A549 (cell line): Measurements from ENCODE around the gene CD22. TPM values are rescaled to one million over a fixed set of nuclear protein-coding genes. Genes with fewer than 3 reads are reported as not detected.
A peak's percentile ranks its signal among the peaks of the same experiment; 100 is the strongest.

Source experiments
- ATAC-seq, 2 experiments: fragments of 200-7000 bp in 1 of 2; fragments of >200 bp in 1 of 2; cut with Nextera tagmentation in 1 of 2; cut with Tn5 transposase in 1 of 2; 3 replicates each; pipeline versions ENCODE4 v1.8.0 to v1.9.1; 2018 to 2020; ENCODE audit warnings: mild to moderate bottlenecking in 1 of 2, moderate library complexity in 1 of 2
- CTCF ChIA-PET: fragments of 300-600 bp; sonication (Branson Sonifier 250); formaldehyde crosslinking; extraction: SDS; loops from one replicate; lab custom pipeline; 2021; ENCODE audit warnings: antibody characterized with exemption, inconsistent platforms; lab: Yijun Ruan, JAX
- POLR2A ChIA-PET: fragments of 350-600 bp; formaldehyde crosslinking; extraction: SDS; loops from one replicate; lab custom pipeline; 2021; ENCODE audit warnings: antibody characterized with exemption, inconsistent platforms; lab: Yijun Ruan, JAX
- DNase-seq, 2 experiments: peaks; one replicate each; pipeline versions ENCODE4 v3.0.0 to v3.0.0-alpha.2; 2011 to 2016; ENCODE audit warnings: low read depth in 1 of 2, low spot score in 1 of 2
- FAIRE-seq: peaks from 2 replicates; lab custom pipeline; 2011; peaks lifted over from hg19 to GRCh38; lab: Jason Lieb, UNC
- H3K27ac ChIP-seq, 2 experiments: fragments of >200 bp; sonication (Bioruptor Twin); formaldehyde crosslinking; 3 replicates each; pipeline ENCODE4 v1.5.1; 2016 to 2017
- H3K4me1 ChIP-seq: fragments of >200 bp; sonication (Bioruptor Twin); formaldehyde crosslinking; 3 replicates; pipeline ENCODE4 v1.6.1; 2016
- H3K4me2 ChIP-seq: fragments of >200 bp; sonication (Bioruptor Twin); formaldehyde crosslinking; 3 replicates; pipeline ENCODE4 v1.6.1; 2016
- H3K4me3 ChIP-seq: fragments of >200 bp; sonication (Bioruptor Twin); formaldehyde crosslinking; 3 replicates; pipeline ENCODE4 v1.5.1; 2016
- H3K9me3 ChIP-seq: fragments of >200 bp; sonication (Bioruptor Twin); formaldehyde crosslinking; 3 replicates; pipeline ENCODE4 v1.6.1; 2016
- CHD4 ChIP-seq: fragments of 200-600 bp; sonication (generic); IDR thresholded peaks from 2 replicates; pipeline ENCODE4 v1.6.1; 2016; ENCODE audit warnings: antibody characterized with exemption, mild to moderate bottlenecking, borderline replicate concordance
- CTCF ChIP-seq: fragments of >200 bp; sonication (Bioruptor Twin); formaldehyde crosslinking; IDR thresholded peaks from 3 replicates; pipeline ENCODE4 v1.5.1; 2016
- EHMT2 ChIP-seq: fragments of 200-600 bp; sonication (generic); IDR thresholded peaks from 2 replicates; pipeline ENCODE4 v1.6.1; 2016; ENCODE audit warnings: antibody characterized with exemption, low read depth, mild to moderate bottlenecking, moderate library complexity
- EP300 ChIP-seq, 2 experiments: fragments of >200 bp; sonication (Bioruptor Twin); formaldehyde crosslinking; IDR thresholded peaks; 2 replicates in 1 of 2; 3 replicates in 1 of 2; pipeline ENCODE4 v1.6.1; 2016 to 2017
- FOSB ChIP-seq: fragments of 250-450 bp; sonication (Bioruptor Pico); IDR thresholded peaks from 2 replicates; pipeline ENCODE4 v1.5.0; 2020; ENCODE audit warnings: mild to moderate bottlenecking, moderate library complexity
- FOXS1 ChIP-seq: fragments of 250-450 bp; sonication (Bioruptor Pico); IDR thresholded peaks from 2 replicates; pipeline ENCODE4 v1.5.0; 2020; ENCODE audit warnings: mild to moderate bottlenecking, moderate library complexity
- HMGXB4 ChIP-seq: fragments of 250-450 bp; sonication (Bioruptor Pico); IDR thresholded peaks from 2 replicates; pipeline ENCODE4 v1.5.0; 2021; ENCODE audit warnings: mild to moderate bottlenecking, moderate library complexity, borderline replicate concordance
- HOXB5 ChIP-seq: fragments of 250-450 bp; sonication (Bioruptor Pico); IDR thresholded peaks from 2 replicates; pipeline ENCODE4 v1.5.0; 2020; ENCODE audit warnings: mild to moderate bottlenecking, moderate library complexity
- MAX ChIP-seq: IDR thresholded peaks from 2 replicates; pipeline ENCODE4 v1.6.1; 2012
- MAZ ChIP-seq: fragments of 150-350 bp; IDR thresholded peaks from 2 replicates; pipeline ENCODE4 v1.6.1; 2014; ENCODE audit warnings: antibody characterized with exemption, low read depth, low read length, borderline replicate concordance
- MYC ChIP-seq: IDR thresholded peaks from 2 replicates; pipeline ENCODE4 v1.6.1; 2012; ENCODE audit warnings: mild to moderate bottlenecking, inconsistent platforms, low read length, improper control_type of control experiment, borderline replicate concordance
- NPAS2 ChIP-seq: fragments of 250-450 bp; sonication (Bioruptor Pico); IDR thresholded peaks from 2 replicates; pipeline ENCODE4 v1.8.0; 2022; ENCODE audit warnings: mild to moderate bottlenecking, moderate library complexity, borderline replicate concordance
- PBX3 ChIP-seq: IDR thresholded peaks from 2 replicates; pipeline ENCODE4 v1.6.1; 2012
- POLR2AphosphoS2 ChIP-seq: conservative IDR thresholded peaks from 2 replicates; pipeline ENCODE4 v1.6.1; 2012; ENCODE audit warnings: low read length, improper control_type of control experiment, inconsistent platforms
- RARB ChIP-seq: fragments of 250-450 bp; sonication (Bioruptor Pico); IDR thresholded peaks from 2 replicates; pipeline ENCODE4 v1.8.0; 2021; ENCODE audit warnings: mild to moderate bottlenecking, moderate library complexity
- RFX5 ChIP-seq: fragments of 450-650 bp; IDR thresholded peaks from 2 replicates; pipeline ENCODE4 v1.7.1; 2014; ENCODE audit warnings: antibody characterized with exemption, mild to moderate bottlenecking, moderate library complexity
- SMC3 ChIP-seq: fragments of >200 bp; sonication (Bioruptor Twin); formaldehyde crosslinking; IDR thresholded peaks from 3 replicates; pipeline ENCODE4 v1.6.1; 2018; ENCODE audit warnings: inconsistent platforms
- TP53 ChIP-seq: fragments of 250-450 bp; sonication (Bioruptor Pico); IDR thresholded peaks from 2 replicates; pipeline ENCODE4 v1.5.0; 2021; ENCODE audit warnings: mild to moderate bottlenecking, moderate library complexity
- USF2 ChIP-seq: fragments of 450-650 bp; IDR thresholded peaks from 2 replicates; pipeline ENCODE4 v1.6.1; 2014; ENCODE audit warnings: antibody characterized with exemption
- WGBS: methylation state at CpG from one replicate; pipeline ENCODE4 v1.1.6; 2017; ENCODE audit errors: missing lambda C conversion rate; 5-methylcytosine and 5-hydroxymethylcytosine counted together
- polyA plus RNA-seq, 4 experiments: library from polyadenylated mRNA; depleted of rRNA in 3 of 4; stranded (reverse); fragments of >200 nt; fragmentation: RNase III in 1 of 4; extraction: RNeasy Plus Mini Kit Qiagen cat#74134 plus additional on column Dnase treatment in 1 of 4; gene quantifications; 2 replicates in 3 of 4; 3 replicates in 1 of 4; pipeline ENCODE4 v1.2.3, GENCODE V29; 2011 to 2017

Gene CD22
- polyA plus RNA-seq, 2 of the 4 experiments (the other 2 are of a cell fraction), result 0.05 to 0.14 TPM

GRCh38 chr19:35316560-35316959 lies 12.4 kb upstream of the CD22 start:
- peaks cover under 1% of the 10 kb centered on the region; the same call in 2 of the 3 replicates for H3K9me3 ChIP-seq
- H3K4me2 ChIP-seq, result no peak overlapping the region
- TF ChIP-seq POLR2AphosphoS2 (no peak), USF2 (no peak), FOSB (CRISPR knock-in tag) (no peak), MAX (no peak), MYC (no peak)
- ChIA-PET POLR2A (no interaction called here), CTCF (interaction anchor here (0.9 to 4.5 kb wide), 6 partner anchors 9 to 179 kb away, joined by 3 to 22 read pairs (median 4); partner anchors contain the start of gene USF2)
- ATAC-seq (no peak), DNase-seq (no peak), FAIRE-seq (no peak)
- H3K4me1 ChIP-seq, result peaks cover 16% of the 10 kb centered on the region
- H3K27ac ChIP-seq, result no peak overlapping the region
- 82% methylated on average over 9 of the region's 9 CpGs for WGBS
- no peak overlapping the region for H3K4me3 ChIP-seq

GRCh38 chr19:35317464-35318043 lies 11.4 kb upstream of the CD22 start:
- peaks cover 10% of the 10 kb centered on the region for H3K9me3 ChIP-seq
- no peak overlapping the region for H3K4me2 ChIP-seq
- ChIA-PET CTCF (interaction anchor here (0.8 to 2.6 kb wide), 4 partner anchors 35 to 178 kb away, joined by 4 to 8 read pairs (median 4); no protein-coding TSS in a partner anchor), POLR2A (no interaction called here)
- ATAC-seq (peak in 1 of 2 experiments; percentile 41; a peak in 3 of 6 replicates), FAIRE-seq (no peak), DNase-seq (no peak)
- WGBS, result 77% methylated on average over 7 of the region's 7 CpGs
- no peak overlapping the region for H3K4me3 ChIP-seq
- TF ChIP-seq EP300 (IDR thresholded peaks at IDR 0.05) (no peak), SMC3 (no peak), RARB (CRISPR knock-in tag) (no peak), MAZ (no peak), HMGXB4 (CRISPR knock-in tag) (no peak), NPAS2 (CRISPR knock-in tag) (no peak), HOXB5 (CRISPR knock-in tag) (no peak), EHMT2 (no peak), RFX5 (no peak), POLR2AphosphoS2 (no peak), PBX3 (no peak), TP53 (no peak), CTCF (no peak), FOXS1 (CRISPR knock-in tag) (no peak), CHD4 (no peak)
- no peak overlapping the region for H3K27ac ChIP-seq
- H3K4me1 ChIP-seq, result peaks cover 16% of the 10 kb centered on the region
